ENCODE results near the gene GPN2.

GPN2 gene

GRCh38 chr1:26938659-26939025 lies 48.6 kb upstream of the GPN2 start:
- H3K4me3 ChIP-seq (ENCODE audit: low read depth, low read length): no peak overlapping the region
- ChIA-PET CTCF (interaction anchor here (0.6 kb wide), 1 partner anchor 336 kb away, joined by 3 read pairs; no protein-coding TSS in a partner anchor), POLR2A (no interaction called here)
- H3K4me1 ChIP-seq (ENCODE audit: control insufficient read depth, insufficient read depth, low read length): no peaks in the 10 kb centered on the region
- TF ChIP-seq ZNF266 (tag by site-specific recombination; IDR thresholded peaks at IDR 0.05; ENCODE audit: low read depth): no peak
- no peak for TF ChIP-seq ZBTB17 (tag by site-specific recombination; IDR thresholded peaks at IDR 0.05)
- no peak for TF ChIP-seq KLF8 (tag by site-specific recombination; IDR thresholded peaks at IDR 0.05)
- TF ChIP-seq GFI1B (tag by site-specific recombination; IDR thresholded peaks at IDR 0.05): no peak
- no peak for TF ChIP-seq ZNF138 (tag by site-specific recombination; IDR thresholded peaks at IDR 0.05; ENCODE audit: borderline replicate concordance)
- TF ChIP-seq ZNF561 (tag by site-specific recombination; IDR thresholded peaks at IDR 0.05; ENCODE audit: borderline replicate concordance): no peak
- TF ChIP-seq ZNF239 (tag by site-specific recombination; IDR thresholded peaks at IDR 0.05): no peak
- peaks cover 44 to 90% of the 10 kb centered on the region in 2 experiments for H3K36me3 ChIP-seq (ENCODE audit: control insufficient read depth in 2 of 2, insufficient read depth in 1 of 2, low read length in 2 of 2)
- no peaks in the 10 kb centered on the region for H3K9me3 ChIP-seq (ENCODE audit: control insufficient read depth, insufficient read depth, low read depth, low read length)
- no peak overlapping the region for H3K27ac ChIP-seq (ENCODE audit: extremely low read depth, low read depth, low read length)

GRCh38 chr1:26938004-26938658 lies 48.0 kb upstream of the GPN2 start:
- H3K9me3 ChIP-seq (ENCODE audit: control insufficient read depth, insufficient read depth, low read depth, low read length): no peaks in the 10 kb centered on the region
- TF ChIP-seq ZNF621 (tag by site-specific recombination; IDR thresholded peaks at IDR 0.05): no peak
- no peak for TF ChIP-seq ZXDB (tag by site-specific recombination; IDR thresholded peaks at IDR 0.05)
- no peak for TF ChIP-seq GLI4 (tag by site-specific recombination; IDR thresholded peaks at IDR 0.05)
- H3K4me1 ChIP-seq (ENCODE audit: control insufficient read depth, insufficient read depth, low read length): no peaks in the 10 kb centered on the region
- ChIA-PET POLR2A (interaction anchor here (0.8 kb wide), 1 partner anchor 73 kb away, joined by 3 read pairs; no protein-coding TSS in a partner anchor), CTCF (interaction anchor here (0.6 kb wide), 2 partner anchors 336 to 338 kb away, joined by 3 read pairs; no protein-coding TSS in a partner anchor)
- no peak overlapping the region for H3K27ac ChIP-seq (ENCODE audit: extremely low read depth, low read depth, low read length)
- peaks cover 43 to 90% of the 10 kb centered on the region in 2 experiments for H3K36me3 ChIP-seq (ENCODE audit: control insufficient read depth in 2 of 2, insufficient read depth in 1 of 2, low read length in 2 of 2)
- no peak overlapping the region for H3K4me3 ChIP-seq (ENCODE audit: low read depth, low read length)

GRCh38 chr1:26936823-26937222 lies 46.7 kb upstream of the GPN2 start:
- TF ChIP-seq ZNF449 (tag by site-specific recombination; IDR thresholded peaks at IDR 0.05) (peak; percentile 98), PRDM1 (tag by site-specific recombination; IDR thresholded peaks at IDR 0.05) (no peak)
- H3K4me1 ChIP-seq (ENCODE audit: control insufficient read depth, insufficient read depth, low read length): no peaks in the 10 kb centered on the region
- H3K9me3 ChIP-seq (ENCODE audit: control insufficient read depth, insufficient read depth, low read depth, low read length): no peaks in the 10 kb centered on the region
- no peak overlapping the region for H3K27ac ChIP-seq (ENCODE audit: extremely low read depth, low read depth, low read length)
- ChIA-PET POLR2A (no interaction called here), CTCF (interaction anchor here (0.6 kb wide), 1 partner anchor 39 kb away, joined by 3 read pairs; no protein-coding TSS in a partner anchor)
- peaks cover 50 to 90% of the 10 kb centered on the region in 2 experiments for H3K36me3 ChIP-seq (ENCODE audit: control insufficient read depth in 2 of 2, insufficient read depth in 1 of 2, low read length in 2 of 2)
- no peak overlapping the region for H3K4me3 ChIP-seq (ENCODE audit: low read depth, low read length)

GRCh38 chr1:26932531-26932930 lies 42.4 kb upstream of the GPN2 start:
- H3K36me3 ChIP-seq (ENCODE audit: control insufficient read depth in 2 of 2, insufficient read depth in 1 of 2, low read length in 2 of 2): peaks cover 68 to 87% of the 10 kb centered on the region in 2 experiments
- no peaks in the 10 kb centered on the region for H3K9me3 ChIP-seq (ENCODE audit: control insufficient read depth, insufficient read depth, low read depth, low read length)
- no peak overlapping the region for H3K4me3 ChIP-seq (ENCODE audit: low read depth, low read length)
- H3K27ac ChIP-seq (ENCODE audit: extremely low read depth, low read depth, low read length): no peak overlapping the region
- ChIA-PET POLR2A (interaction anchor here (0.7 kb wide), 1 partner anchor 15 kb away, joined by 3 read pairs; no protein-coding TSS in a partner anchor), CTCF (no interaction called here)
- H3K4me1 ChIP-seq (ENCODE audit: control insufficient read depth, insufficient read depth, low read length): no peaks in the 10 kb centered on the region
- no peak for TF ChIP-seq REST (tag by site-specific recombination; IDR thresholded peaks at IDR 0.05)
- no peak for TF ChIP-seq ZNF645 (tag by site-specific recombination; IDR thresholded peaks at IDR 0.05)
- no peak for TF ChIP-seq ZSCAN30 (tag by site-specific recombination; IDR thresholded peaks at IDR 0.05)
- no peak for TF ChIP-seq ZXDB (tag by site-specific recombination; IDR thresholded peaks at IDR 0.05)
- no peak for TF ChIP-seq SALL2 (tag by site-specific recombination; IDR thresholded peaks at IDR 0.05; ENCODE audit: borderline replicate concordance)
- TF ChIP-seq ZNF335 (tag by site-specific recombination; conservative IDR thresholded peaks at IDR 0.05): no peak
- no peak for TF ChIP-seq PRDM10 (tag by site-specific recombination; IDR thresholded peaks at IDR 0.05)

All from HEK293 (cell line).